Heart left ventricle (tissue), 13 donors: ENCODE measurements around the gene ZNF747.

ENCODE experiments used
- POLR2A ChIP-seq, 2 donors: fragments of 450-650 bp; IDR thresholded peaks; one replicate each; pipeline ENCODE4 v1.6.1; 2017; ENCODE audit warnings: antibody characterized with exemption in 2 of 2, mild to moderate bottlenecking in 2 of 2, moderate library complexity in 2 of 2
- TF ChIP-seq, protein P1 (sequence below), 12 donors: fragments of 200-600 bp; sonication (generic) in 4 of 12; IDR thresholded peaks; one replicate each; pipeline versions ENCODE4 v1.5.0 to v1.8.0; 2018 to 2022; ENCODE audit warnings: antibody characterized with exemption in 12 of 12, mild to moderate bottlenecking in 5 of 12
- donor health status: ischemic (EF 13 %, LVEDD 7.1; RV severe dilation, severe dysfunction).
- donor health status: DM: no; HTN: yes; CAD: no.
- donor health status: DM: no; HTN: no; CAD: no.
- donor health status: ischemic (EF 25% LVEDD 6.9; RV normal size, moderate dysfunction).
- donor health status: ischemic (EF 25% LVEDD 5.7; RV mildly dilated, moderate dysfunction).
- donor health status: ischemic (EF 35%, LVEDD 5.7; RV mildly dilated, moderate dysfunction).
- donor health status: nonischemic (EF 11% LVEDD 7.7; RV severe dilation, severe dysfunction).
- donor health status: DM: yes; HTN: yes; CAD: no.
- donor health status: PGD.
- donor health status: ischemic (EF 29% LVEDD 5.4; RV normal size, mild dysfunction).
- donor health status: nonischemic (EF 23%, LVEDD 6.1; RV moderate dilation, normal function).

- TF ChIP-seq, protein P1, sequence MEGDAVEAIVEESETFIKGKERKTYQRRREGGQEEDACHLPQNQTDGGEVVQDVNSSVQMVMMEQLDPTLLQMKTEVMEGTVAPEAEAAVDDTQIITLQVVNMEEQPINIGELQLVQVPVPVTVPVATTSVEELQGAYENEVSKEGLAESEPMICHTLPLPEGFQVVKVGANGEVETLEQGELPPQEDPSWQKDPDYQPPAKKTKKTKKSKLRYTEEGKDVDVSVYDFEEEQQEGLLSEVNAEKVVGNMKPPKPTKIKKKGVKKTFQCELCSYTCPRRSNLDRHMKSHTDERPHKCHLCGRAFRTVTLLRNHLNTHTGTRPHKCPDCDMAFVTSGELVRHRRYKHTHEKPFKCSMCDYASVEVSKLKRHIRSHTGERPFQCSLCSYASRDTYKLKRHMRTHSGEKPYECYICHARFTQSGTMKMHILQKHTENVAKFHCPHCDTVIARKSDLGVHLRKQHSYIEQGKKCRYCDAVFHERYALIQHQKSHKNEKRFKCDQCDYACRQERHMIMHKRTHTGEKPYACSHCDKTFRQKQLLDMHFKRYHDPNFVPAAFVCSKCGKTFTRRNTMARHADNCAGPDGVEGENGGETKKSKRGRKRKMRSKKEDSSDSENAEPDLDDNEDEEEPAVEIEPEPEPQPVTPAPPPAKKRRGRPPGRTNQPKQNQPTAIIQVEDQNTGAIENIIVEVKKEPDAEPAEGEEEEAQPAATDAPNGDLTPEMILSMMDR (IDR thresholded peaks at IDR 0.05), result no peak
- no peak for TF ChIP-seq POLR2A (IDR thresholded peaks at IDR 0.05)
These were observed 23.0 kb upstream of the ZNF747 start for GRCh38 chr16:30557707-30557956.
